ENCODE data around the gene SLC2A1. TPM values are rescaled to one million over a fixed set of nuclear protein-coding genes. Genes with fewer than 3 reads are reported as not detected.

Gene SLC2A1
- total RNA-seq, 2 experiments from 2014 or later, result 66.6 to 93.4 TPM

- Histone ChIP-seq H3K27ac (ENCODE audit: low read depth, low read length, poor library complexity, severe bottlenecking) (no peak overlapping the region), H3K4me3 (ENCODE audit: low read depth, low read length, poor library complexity, severe bottlenecking) (no peak overlapping the region), H2AFZ (ENCODE audit: low read length) (no peak overlapping the region), H4K20me1 (ENCODE audit: insufficient read depth, low read length) (no peaks in the 10 kb centered on the region), H3K4me1 (ENCODE audit: insufficient read depth, low read length, poor library complexity, severe bottlenecking) (peaks cover 20% of the 10 kb centered on the region), H3K36me3 (ENCODE audit: insufficient read depth, low read length) (no peaks in the 10 kb centered on the region), H3K4me2 (ENCODE audit: low read length) (no peak overlapping the region), H3K9me2 (ENCODE audit: insufficient read depth, low read length) (no peaks in the 10 kb centered on the region), H3K9me3 (ENCODE audit: low read length) (no peaks in the 10 kb centered on the region), H3K79me2 (ENCODE audit: insufficient read depth, low read depth, low read length) (no peaks in the 10 kb centered on the region)
- TF ChIP-seq EZH2phosphoT487 (IDR thresholded peaks at IDR 0.05; ENCODE audit: borderline replicate concordance, low read depth, low read length) (no peak), CTCF (conservative IDR thresholded peaks at IDR 0.05; ENCODE audit: low read length) (no peak)
- no TSS peak for BruUV-seq (replicated peaks)
- POLR2A ChIA-PET, result interaction anchor here (0.6 kb wide), 1 partner anchor 1969 kb away, joined by 3 read pairs; no protein-coding TSS in a partner anchor
- CTCF ChIA-PET (ENCODE audit: unreplicated experiment), result no interaction called here
- DNase-seq (ENCODE audit: low spot score), result no peak
- intact Hi-C loops (cut with micrococcal nuclease; ENCODE audit: unreplicated experiment), result no loop called here
Measured at GRCh38 chr1:42978317-42979035, 19.8 kb upstream of the SLC2A1 start.

- Histone ChIP-seq H3K79me2 (ENCODE audit: insufficient read depth, low read depth, low read length) (no peaks in the 10 kb centered on the region), H4K20me1 (ENCODE audit: insufficient read depth, low read length) (no peaks in the 10 kb centered on the region), H2AFZ (ENCODE audit: low read length) (no peak overlapping the region), H3K4me3 (ENCODE audit: low read depth, low read length, poor library complexity, severe bottlenecking) (no peak overlapping the region), H3K36me3 (ENCODE audit: insufficient read depth, low read length) (no peaks in the 10 kb centered on the region), H3K27ac (ENCODE audit: low read depth, low read length, poor library complexity, severe bottlenecking) (no peak overlapping the region), H3K4me2 (ENCODE audit: low read length) (no peak overlapping the region), H3K4me1 (ENCODE audit: insufficient read depth, low read length, poor library complexity, severe bottlenecking) (peaks cover 20% of the 10 kb centered on the region), H3K9me2 (ENCODE audit: insufficient read depth, low read length) (no peaks in the 10 kb centered on the region), H3K9me3 (ENCODE audit: low read length) (no peaks in the 10 kb centered on the region)
- ChIA-PET CTCF (ENCODE audit: unreplicated experiment) (no interaction called here), POLR2A (no interaction called here)
- BruUV-seq (replicated peaks), result no TSS peak
- no peak for DNase-seq (ENCODE audit: low spot score)
- intact Hi-C loops (cut with micrococcal nuclease; ENCODE audit: unreplicated experiment), result no loop called here
- TF ChIP-seq CTCF (conservative IDR thresholded peaks at IDR 0.05; ENCODE audit: low read length) (no peak), EZH2phosphoT487 (IDR thresholded peaks at IDR 0.05; ENCODE audit: borderline replicate concordance, low read depth, low read length) (no peak)
Measured at GRCh38 chr1:42977653-42978052, 19.0 kb upstream of the SLC2A1 start.

GRCh38 chr1:42975561-42976225, 17.0 kb upstream of the SLC2A1 start:
- CTCF ChIA-PET (ENCODE audit: unreplicated experiment), result no interaction called here
- no peak overlapping the region for H2AFZ ChIP-seq (ENCODE audit: low read length)
- intact Hi-C loops (cut with micrococcal nuclease; ENCODE audit: unreplicated experiment), result no loop called here
- H3K4me3 ChIP-seq (ENCODE audit: low read depth, low read length, poor library complexity, severe bottlenecking), result no peak overlapping the region
- H3K4me1 ChIP-seq (ENCODE audit: insufficient read depth, low read length, poor library complexity, severe bottlenecking), result peaks cover 11% of the 10 kb centered on the region
- no peak for DNase-seq (ENCODE audit: low spot score)
- no peaks in the 10 kb centered on the region for H3K9me2 ChIP-seq (ENCODE audit: insufficient read depth, low read length)
- H3K9me3 ChIP-seq (ENCODE audit: low read length), result no peaks in the 10 kb centered on the region
- no peaks in the 10 kb centered on the region for H3K79me2 ChIP-seq (ENCODE audit: insufficient read depth, low read depth, low read length)
- BruUV-seq (replicated peaks), result no TSS peak
- POLR2A ChIA-PET, result interaction anchor here (0.6 to 2.0 kb wide), 2 partner anchors 8 to 1246 kb away, joined by 3 to 5 read pairs; no protein-coding TSS in a partner anchor
- no peaks in the 10 kb centered on the region for H3K36me3 ChIP-seq (ENCODE audit: insufficient read depth, low read length)
- TF ChIP-seq EZH2phosphoT487 (IDR thresholded peaks at IDR 0.05; ENCODE audit: borderline replicate concordance, low read depth, low read length) (no peak), CTCF (conservative IDR thresholded peaks at IDR 0.05; ENCODE audit: low read length) (no peak)
- H3K27ac ChIP-seq (ENCODE audit: low read depth, low read length, poor library complexity, severe bottlenecking), result no peak overlapping the region
- H4K20me1 ChIP-seq (ENCODE audit: insufficient read depth, low read length), result no peaks in the 10 kb centered on the region
- no peak overlapping the region for H3K4me2 ChIP-seq (ENCODE audit: low read length)

Data from OCI-LY7 (cell line).